Stimulated activated CD4-positive, alpha-beta T cell treated with anti-CD3 and anti-CD28 coated beads, Interleukin-1b, Interleukin-23, amount 100 ng/mL, for 24 hours (primary cell): ENCODE results near the gene MBD3L2B.
"Not testable (repeated sequence)": the region's sequence is repeated elsewhere in the genome, so short reads cannot be mapped to it uniquely, and the experiment has no call there.

Experiments
- DNase-seq, 4 experiments: peaks; one replicate each; pipeline ENCODE4 v3.0.0-alpha.2; 2020; ENCODE audit warnings: low read depth in 4 of 4, low spot score in 1 of 4

The MBD3L2B gene

DNA sequence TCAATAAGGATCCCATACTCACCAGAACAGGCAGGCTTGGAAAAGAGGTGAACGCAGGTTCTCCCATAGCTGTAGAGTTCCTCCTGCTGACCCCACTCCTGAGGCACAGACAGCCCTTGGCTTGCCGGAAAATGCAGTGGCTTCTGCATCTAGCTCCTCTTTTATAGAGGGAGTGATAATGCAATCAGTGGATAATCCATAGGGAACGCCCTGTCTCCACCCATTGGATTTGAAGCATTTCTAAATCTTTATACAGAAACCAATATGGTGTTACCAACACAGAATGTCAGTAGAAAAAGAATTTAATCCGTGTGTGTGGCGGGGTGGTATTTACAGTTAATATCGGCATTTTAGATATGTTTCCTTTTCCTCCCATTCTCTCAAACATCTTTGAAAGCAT, at the start of gene MBD3L2B:
MBD3L2B (minus strand) TSS at position 101 of the 400 bp plus-strand sequence; CDS start at position 67, 34 bp downstream.
- DNase-seq, result not testable (repeated sequence)

DNA sequence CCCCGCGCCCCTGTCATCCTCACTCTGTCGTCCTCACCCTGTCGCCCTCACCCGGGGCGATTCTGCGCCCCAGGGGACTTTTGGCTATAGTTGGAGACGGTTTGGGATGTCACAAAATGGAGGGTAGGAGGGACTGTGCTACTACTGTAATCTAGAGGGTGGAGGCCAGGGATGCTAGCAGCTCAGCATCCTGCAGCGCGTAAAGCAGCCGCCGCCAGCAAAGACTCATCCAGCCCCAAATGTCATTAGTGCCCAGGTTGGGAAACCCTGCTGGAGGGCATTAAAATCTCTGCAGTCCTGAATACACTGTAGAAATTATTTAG, 48.6 kb upstream of the MBD3L2B start:
- no peak for DNase-seq

DNA sequence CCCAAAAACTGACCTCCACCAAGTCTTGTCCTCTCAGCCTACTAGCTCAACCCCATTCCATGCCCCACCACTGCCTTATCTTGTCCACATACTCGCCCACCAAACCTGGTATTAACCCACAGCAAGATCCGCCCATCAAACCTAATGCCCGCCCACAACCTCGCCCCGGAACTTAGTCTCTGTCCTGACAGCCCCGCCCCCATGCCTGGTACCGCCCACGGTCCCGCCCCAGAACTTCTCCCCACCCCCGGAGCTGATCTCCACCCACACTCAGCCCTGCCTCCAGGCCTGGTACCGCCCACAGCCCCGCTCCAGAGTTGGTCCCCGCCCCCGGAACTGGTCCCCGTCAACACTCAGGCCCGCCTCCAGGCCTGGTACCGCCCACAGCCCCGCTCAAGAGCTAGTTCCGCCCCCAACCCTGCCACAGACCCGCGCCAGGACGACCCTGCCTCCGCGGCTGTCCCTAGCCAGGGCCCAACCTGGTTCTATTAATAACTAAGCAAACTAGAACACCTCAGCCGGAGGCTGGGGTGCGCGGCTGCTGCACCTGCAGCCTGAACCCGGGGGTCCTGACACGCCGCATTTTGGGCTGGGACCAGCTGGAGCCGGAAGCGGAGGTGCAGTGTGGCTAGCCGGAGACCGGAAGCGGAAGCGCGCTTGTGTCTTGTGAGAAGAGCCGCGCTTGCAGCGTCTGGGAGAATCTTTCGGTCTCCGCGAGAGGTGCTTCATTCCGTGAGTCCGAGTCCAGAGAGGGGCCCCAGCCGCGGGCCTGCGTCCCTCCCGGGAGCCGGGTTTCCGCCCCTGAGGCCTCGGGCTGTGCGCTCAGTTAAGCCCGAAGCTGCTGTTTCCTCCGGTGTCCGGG, 48.0 kb upstream of the MBD3L2B start, which contains the start of gene ZNF557:
ZNF557 (plus strand) TSS at position 662 of the 862 bp plus-strand sequence. CDS start 5,372 bp downstream, outside the sequence.
- DNase-seq, result peak; percentile 91 to 99 (median 98)

DNA sequence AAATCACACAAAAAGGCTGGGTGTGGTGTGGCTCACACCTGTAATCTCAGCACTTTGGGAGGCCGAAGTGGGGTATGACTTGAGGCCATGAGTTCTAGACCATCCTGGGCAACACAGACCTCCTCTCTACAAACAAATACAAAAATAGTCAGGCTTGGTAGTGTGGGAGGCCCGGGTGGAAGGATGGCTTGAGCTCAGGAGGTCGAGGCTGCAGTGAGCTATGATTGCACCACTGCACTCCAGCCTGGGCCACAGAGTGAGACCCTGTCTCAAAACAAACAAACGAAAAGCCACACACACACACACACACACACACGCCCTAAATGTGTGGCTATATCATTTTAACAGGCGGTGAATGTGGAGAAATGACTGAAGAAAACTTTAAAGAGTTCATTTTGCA, 47.4 kb upstream of the MBD3L2B start:
- DNase-seq, result no peak

DNA sequence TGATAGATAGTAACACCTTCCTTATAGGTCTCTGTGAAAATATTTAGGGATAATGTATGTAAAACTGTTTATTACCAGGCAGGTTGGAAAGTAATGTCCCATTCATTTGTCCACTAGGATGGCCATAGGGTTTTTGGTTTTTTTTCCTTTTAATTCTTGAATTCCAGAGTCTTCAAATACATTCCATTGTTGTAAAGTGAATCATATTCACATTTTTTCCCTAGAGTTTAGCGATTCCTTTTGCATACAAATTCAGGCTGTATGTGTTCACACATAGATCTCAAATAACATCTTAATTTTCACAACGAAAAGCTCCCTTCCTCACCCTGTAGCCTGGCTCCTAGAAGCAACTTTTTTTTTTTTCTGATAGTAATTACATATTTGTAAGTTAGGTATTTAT, 46.5 kb upstream of the MBD3L2B start:
- DNase-seq, result no peak

DNA sequence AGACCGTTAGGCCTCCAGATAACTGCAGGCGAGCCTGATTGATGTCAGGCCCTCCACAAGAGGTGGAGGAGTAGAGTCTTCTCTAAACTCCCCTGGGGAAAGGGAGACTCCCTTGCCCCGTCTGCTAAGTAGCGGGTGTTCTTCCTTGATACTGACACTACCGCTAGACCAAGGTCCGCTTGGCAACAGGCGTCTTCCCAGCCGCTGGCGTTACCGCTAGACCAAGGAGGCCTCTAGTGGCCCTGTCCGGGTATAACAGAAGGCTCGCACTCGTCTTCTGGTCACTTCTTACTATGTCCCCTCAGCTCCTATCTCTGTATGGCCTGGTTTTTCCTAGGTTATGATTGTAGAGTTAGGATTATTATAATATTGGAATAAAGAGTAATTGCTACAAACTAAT, 45.9 kb upstream of the MBD3L2B start:
- not testable (repeated sequence) for DNase-seq

DNA sequence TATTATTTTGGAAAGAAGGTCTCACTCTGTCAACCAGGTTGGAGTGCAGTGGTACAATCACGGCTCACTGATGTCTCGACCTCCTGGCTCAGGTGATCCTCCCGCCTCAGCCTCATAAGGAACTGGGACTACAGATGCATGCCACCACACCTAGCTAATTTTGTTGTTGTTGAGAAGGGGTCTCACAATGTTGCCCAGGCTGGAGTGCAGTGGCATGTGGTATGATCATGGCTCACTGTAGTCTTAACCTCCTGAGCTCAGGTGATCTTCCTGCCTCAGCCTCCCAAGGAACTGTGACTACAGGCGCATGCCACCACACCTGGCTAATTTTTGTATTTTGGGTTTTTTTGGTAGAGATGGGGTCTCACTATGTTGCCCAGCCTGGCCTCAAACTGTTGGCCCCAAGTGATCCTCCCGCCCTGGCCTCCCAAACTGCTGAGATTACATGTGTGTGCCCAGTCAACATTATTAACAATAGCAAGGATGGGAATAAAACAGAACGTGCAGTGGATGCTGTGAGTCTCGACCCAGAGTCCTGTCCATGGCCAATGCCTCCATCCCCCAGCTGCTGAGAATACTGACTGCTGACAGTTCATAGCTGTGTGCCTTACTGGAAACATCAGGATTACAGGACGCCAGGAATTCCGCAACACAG, 42.7 kb upstream of the MBD3L2B start:
- DNase-seq, result no peak

DNA sequence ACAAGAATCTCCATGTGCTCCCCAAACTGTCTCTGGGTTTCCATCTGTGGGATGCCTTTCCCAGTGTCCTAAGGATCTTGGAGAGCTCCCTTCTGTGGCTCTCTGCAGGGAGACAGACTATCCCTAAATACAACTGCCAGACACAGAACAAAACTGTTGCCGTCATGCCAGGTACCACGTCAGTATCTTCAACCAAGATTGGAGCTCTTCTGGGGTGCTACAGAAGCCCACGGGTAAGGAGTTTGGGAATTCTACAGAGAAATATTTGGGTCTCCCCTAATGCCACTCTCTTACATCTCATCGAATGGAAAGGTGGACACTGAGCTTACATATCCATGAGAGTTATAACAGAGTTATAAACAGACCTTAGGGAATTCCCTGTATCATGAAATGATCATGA, 42.1 kb upstream of the MBD3L2B start:
- DNase-seq, result no peak

DNA sequence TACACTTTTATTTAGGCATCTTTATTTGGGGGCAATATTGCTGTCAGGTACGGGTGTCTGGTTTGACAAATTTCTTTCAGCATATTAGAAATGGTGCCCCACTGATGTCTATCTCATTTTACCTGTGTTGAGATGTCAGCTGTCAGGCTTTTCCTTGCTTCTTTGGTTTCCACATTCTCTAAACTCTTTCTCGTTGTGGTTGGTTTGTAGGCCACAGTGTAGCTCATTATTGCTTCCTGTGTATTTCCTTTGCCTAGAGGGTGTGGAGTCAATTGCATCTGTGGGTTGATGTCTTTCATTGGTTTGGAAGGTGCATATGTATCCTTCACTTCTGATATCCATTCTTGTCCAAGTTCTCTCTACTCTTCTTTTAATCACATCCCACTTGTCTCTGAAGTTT, 38.7 kb upstream of the MBD3L2B start:
- DNase-seq, result not testable (repeated sequence)

DNA sequence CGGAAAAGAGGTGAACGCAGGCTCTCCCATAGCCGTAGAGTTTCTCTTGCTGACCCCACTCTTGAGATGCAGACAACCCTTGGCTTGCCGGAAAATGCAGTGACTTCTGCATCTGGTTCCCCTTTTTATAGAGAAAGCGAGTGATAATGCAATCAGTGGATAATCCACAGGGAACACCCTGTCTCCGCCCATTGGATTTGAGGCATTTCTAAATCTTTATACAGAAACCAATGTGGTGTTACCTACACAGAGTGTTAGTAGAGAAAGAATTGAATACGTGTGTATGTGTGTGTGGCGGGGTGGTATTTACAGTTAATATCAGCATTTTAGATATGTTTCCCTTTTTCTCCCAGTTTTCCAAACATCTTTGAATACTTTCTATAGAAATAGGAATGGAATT, 37.3 kb upstream of the MBD3L2B start, which contains the start of gene MBD3L3:
MBD3L3 (minus strand) TSS at position 101 of the 400 bp plus-strand sequence; CDS start at position 30, 71 bp downstream.
- not testable (repeated sequence) for DNase-seq

DNA sequence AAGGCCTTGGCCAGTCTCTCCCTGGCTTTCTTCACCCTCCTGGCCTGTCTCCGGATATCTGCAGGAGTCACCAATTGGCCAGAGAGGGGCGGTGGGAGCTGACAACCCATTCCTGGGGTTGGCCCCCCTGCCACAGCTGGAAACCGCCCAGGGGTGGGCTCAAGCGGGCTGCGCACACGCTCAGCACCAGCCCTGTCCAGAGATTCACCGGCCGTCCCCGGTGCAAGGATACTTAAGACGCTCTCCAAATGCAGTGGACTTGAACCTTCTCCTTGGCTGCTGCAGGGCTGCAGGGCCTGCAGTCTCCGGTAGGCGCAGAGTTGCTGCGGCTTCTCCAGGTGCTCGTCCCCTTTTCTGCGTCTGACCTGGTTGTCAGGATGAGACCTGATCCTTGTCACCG, 35.1 kb upstream of the MBD3L2B start:
- not testable (repeated sequence) for DNase-seq

DNA sequence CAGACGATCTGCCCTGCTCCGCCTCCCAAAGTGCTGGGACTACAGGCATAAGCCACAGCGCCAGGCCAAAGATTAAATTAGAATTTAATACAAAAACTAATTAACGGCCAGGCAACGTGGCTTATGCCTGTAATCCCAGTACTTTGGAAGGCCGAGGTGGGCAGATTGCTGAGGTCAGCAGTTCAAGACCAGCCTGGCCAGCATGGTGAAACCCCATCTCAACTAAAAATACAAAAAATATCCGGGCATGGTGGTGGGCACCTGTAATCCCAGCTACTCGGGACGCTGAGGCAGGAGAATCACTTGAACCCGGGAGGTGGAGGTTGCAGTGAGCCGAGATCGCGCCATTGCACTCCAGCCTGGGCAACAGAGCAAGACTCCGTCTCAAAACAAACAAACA, 34.4 kb upstream of the MBD3L2B start:
- DNase-seq, result not testable (repeated sequence)

DNA sequence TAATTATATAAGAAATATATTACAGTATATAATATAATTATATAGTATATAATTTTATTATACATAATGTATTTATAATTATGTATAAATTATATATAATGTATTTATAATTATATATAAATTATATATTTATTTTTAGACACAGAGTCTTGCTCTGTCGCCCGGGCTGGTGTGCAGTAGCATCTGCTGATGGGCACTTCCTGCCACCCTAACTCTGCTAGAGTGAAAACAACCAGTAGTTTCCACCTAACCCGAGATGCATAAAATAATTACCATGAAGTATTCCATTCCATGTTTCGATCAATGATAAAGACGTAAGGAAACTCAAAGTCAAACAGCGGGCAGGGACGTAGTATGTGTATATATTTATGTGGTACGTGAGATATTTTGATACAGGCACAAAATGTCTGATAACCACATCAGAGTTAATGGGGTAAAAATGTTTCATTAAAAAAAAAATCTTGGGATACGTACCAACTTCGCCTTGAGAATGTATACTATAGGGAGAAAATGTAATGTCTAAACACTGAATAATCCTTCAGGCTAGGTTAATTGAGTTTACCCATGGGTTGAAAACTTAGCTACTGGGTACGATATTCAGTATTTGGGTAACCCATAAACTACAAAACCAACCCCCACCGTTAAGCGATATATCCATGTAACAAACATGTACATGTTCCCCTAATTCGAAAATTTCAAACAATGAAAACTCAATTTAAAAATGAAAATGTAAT, 33.6 kb upstream of the MBD3L2B start:
- not testable (repeated sequence) for DNase-seq

DNA sequence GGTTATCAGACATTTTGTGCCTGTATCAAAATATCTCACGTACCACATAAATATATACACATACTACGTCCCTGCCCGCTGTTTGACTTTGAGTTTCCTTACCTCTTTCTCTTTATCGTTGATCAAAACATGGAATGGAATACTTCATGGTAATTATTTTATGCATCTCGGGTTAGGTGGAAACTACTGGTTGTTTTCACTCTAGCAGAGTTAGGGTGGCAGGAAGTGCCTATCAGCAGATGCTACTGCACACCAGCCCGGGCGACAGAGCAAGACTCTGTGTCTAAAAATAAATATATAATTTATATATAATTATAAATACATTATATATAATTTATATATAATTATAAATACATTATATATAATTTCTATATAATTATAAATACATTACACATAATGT, 31.7 kb upstream of the MBD3L2B start:
- not testable (repeated sequence) for DNase-seq

DNA sequence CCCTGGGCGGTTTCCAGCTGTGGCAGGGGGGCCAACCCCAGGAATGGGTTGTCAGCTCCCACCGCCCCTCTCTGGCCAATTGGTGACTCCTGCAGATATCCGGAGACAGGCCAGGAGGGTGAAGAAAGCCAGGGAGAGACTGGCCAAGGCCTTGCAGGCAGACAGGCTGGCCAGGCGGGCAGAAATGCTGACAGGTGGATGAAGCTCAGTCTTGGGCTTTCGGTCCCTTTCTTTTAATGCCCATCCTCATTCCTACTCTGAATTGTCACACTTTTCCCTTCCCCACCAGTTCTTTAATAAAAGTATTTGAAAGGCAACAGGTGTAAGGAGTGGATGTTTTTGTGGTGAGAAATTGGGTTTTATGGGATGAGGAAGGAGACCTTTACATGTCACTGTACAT, 30.2 kb upstream of the MBD3L2B start:
- not testable (repeated sequence) for DNase-seq

DNA sequence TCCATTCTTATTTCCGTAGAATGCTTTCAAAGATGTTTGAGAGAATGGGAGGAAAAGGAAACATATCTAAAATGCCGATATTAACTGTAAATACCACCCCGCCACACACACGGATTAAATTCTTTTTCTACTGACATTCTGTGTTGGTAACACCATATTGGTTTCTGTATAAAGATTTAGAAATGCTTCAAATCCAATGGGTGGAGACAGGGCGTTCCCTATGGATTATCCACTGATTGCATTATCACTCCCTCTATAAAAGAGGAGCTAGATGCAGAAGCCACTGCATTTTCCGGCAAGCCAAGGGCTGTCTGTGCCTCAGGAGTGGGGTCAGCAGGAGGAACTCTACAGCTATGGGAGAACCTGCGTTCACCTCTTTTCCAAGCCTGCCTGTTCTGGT, 27.8 kb upstream of the MBD3L2B start, which contains the start of gene MBD3L2:
MBD3L2 (plus strand) TSS at position 301 of the 400 bp plus-strand sequence; CDS start at position 354, 53 bp downstream.
- not testable (repeated sequence) for DNase-seq

DNA sequence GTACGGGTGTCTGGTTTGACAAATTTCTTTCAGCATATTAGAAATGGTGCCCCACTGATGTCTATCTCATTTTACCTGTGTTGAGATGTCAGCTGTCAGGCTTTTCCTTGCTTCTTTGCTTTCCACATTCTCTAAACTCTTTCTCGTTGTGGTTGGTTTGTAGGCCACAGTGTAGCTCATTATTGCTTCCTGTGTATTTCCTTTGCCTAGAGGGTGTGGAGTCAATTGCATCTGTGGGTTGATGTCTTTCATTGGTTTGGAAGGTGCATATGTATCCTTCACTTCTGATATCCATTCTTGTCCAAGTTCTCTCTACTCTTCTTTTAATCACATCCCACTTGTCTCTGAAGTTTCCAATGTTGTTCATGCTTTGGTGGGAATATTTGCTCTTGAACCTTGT, 20.3 kb upstream of the MBD3L2B start:
- DNase-seq, result not testable (repeated sequence)

DNA sequence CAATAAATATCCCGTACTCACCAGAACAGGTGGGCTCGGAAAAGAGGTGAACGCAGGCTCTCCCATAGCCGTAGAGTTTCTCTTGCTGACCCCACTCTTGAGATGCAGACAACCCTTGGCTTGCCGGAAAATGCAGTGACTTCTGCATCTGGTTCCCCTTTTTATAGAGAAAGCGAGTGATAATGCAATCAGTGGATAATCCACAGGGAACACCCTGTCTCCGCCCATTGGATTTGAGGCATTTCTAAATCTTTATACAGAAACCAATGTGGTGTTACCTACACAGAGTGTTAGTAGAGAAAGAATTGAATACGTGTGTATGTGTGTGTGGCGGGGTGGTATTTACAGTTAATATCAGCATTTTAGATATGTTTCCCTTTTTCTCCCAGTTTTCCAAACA, 18.8 kb upstream of the MBD3L2B start, which contains the start of gene MBD3L4:
MBD3L4 (minus strand) TSS at position 101 of the 400 bp plus-strand sequence; CDS start at position 66, 35 bp downstream.
- DNase-seq, result not testable (repeated sequence)

DNA sequence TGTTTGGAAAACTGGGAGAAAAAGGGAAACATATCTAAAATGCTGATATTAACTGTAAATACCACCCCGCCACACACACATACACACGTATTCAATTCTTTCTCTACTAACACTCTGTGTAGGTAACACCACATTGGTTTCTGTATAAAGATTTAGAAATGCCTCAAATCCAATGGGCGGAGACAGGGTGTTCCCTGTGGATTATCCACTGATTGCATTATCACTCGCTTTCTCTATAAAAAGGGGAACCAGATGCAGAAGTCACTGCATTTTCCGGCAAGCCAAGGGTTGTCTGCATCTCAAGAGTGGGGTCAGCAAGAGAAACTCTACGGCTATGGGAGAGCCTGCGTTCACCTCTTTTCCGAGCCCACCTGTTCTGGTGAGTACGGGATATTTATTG, 9.0 kb upstream of the MBD3L2B start, which contains the start of gene MBD3L5:
MBD3L5 (plus strand) TSS at position 301 of the 400 bp plus-strand sequence; CDS start at position 335, 34 bp downstream.
- not testable (repeated sequence) for DNase-seq

DNA sequence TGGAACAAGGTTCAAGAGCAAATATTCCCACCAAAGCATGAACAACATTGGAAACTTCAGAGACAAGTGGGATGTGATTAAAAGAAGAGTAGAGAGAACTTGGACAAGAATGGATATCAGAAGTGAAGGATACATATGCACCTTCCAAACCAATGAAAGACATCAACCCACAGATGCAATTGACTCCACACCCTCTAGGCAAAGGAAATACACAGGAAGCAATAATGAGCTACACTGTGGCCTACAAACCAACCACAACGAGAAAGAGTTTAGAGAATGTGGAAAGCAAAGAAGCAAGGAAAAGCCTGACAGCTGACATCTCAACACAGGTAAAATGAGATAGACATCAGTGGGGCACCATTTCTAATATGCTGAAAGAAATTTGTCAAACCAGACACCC, 7.6 kb upstream of the MBD3L2B start:
- not testable (repeated sequence) for DNase-seq

DNA sequence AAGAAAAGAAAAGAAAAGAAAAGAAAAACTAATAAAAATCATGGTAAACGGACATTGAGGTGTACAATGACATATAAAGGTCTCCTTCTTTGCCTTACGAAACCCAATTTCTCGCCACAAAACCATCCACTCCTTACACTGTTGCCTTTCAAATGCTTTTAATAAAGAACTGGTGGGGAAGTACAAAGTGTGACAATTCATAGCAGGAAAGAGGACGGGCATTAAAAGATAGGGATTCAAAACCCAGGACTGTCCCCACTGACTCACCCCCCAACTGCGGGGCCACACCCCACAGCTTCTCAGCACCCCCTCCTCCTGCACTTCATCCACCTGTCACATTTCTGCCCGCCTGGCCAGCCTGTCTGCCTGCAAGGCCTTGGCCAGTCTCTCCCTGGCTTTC, 2.4 kb downstream of the MBD3L2B start:
- DNase-seq, result no peak
